Amygdala (tissue), 56 donors: ENCODE measurements around the gene ARL13B.

ENCODE experiments used
- DNase-seq, 56 donors: peaks; one replicate each; lab custom pipeline; 2025; lab: John Stamatoyannopoulos, UW

The ARL13B gene

DNA sequence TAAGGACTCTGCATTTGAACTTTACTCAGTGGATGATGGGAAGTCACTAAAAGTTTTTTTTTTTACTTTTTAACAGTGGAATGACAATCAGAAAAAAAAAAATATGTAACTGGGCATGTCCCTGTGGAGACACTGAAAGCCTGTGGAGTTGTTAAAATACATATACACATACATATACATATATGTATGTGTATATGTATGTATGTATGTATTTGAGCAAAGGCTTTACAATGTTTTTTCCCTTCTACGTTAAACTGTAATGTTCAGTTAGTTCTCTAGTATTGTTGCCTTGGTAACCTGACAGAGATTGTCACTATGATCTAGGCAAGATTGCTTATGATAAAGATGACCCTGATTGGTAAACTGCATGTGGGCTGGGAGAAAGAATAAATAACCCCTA, 113.2 kb downstream of the ARL13B start:
- no peak for DNase-seq

- no peak for DNase-seq
Measured at GRCh38 chr3:94095111-94095510, 115.2 kb downstream of the ARL13B start.

DNA sequence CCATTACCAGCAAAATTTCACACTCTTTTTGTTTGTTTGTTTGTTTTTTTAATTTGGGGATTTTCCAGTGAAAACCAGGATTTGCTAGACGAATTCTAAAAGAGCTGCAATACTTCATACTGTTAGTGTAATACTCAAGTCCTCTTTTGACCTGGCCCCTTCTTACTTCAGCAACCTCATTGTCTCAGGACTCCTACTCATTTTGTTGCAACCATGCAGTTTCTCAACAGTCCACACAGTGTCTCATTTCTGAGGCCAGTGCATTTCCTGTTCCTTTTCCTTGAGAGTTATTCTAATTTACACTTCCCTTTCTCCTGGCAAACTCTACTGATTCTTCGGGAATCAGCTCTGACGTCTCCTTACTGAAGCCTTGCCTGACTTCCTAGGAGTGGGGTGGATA, 118.5 kb downstream of the ARL13B start:
- no peak for DNase-seq

- no peak for DNase-seq
Measured at GRCh38 chr3:94099311-94099710, 119.4 kb downstream of the ARL13B start.

DNA sequence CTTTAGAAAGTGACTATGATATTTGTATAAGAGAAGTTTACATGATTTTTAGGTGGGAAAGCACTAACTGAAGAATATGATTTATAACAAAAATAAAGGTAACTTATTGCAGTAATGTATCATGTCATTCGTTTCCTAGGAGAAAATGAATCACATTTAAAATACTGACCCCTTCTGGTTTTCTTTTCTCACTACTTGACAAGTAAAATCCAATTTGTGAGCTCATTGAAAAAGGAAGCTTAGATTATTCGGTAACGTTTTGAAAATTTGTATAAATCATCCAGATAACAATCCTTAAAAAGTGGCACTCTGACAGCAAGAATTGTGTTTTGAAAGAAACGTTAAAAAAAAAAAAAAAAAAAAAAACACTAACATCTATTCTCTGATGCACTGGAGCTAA, 121.9 kb downstream of the ARL13B start:
- no peak for DNase-seq
